ENCODE results near the gene UBXN6.

The UBXN6 gene

GRCh38 chr19:4457654-4458395, at the start of gene UBXN6:
UBXN6 (minus strand) TSS chr19:4457794; CDS start chr19:4457697, 97 bp downstream.
- DNase-seq: peak; percentile 94

GRCh38 chr19:4507150-4507452, 49.5 kb upstream of the UBXN6 start:
- no peak for DNase-seq

- DNase-seq: no peak
Observed at GRCh38 chr19:4506449-4507149, 49.0 kb upstream of the UBXN6 start.

GRCh38 chr19:4505570-4506448, 48.2 kb upstream of the UBXN6 start:
- DNase-seq: no peak

GRCh38 chr19:4504891-4505569, 47.4 kb upstream of the UBXN6 start:
- no peak for DNase-seq

GRCh38 chr19:4504297-4504701, 46.7 kb upstream of the UBXN6 start:
- DNase-seq: no peak

- DNase-seq: no peak
Observed at GRCh38 chr19:4503825-4504170, 46.2 kb upstream of the UBXN6 start.

- DNase-seq: no peak
Observed at GRCh38 chr19:4503132-4503824, 45.7 kb upstream of the UBXN6 start.

GRCh38 chr19:4502282-4503131, 44.9 kb upstream of the UBXN6 start:
- no peak for DNase-seq

GRCh38 chr19:4501691-4502090, 44.1 kb upstream of the UBXN6 start:
- DNase-seq: no peak

- no peak for DNase-seq
Observed at GRCh38 chr19:4500841-4501591, 43.4 kb upstream of the UBXN6 start.

GRCh38 chr19:4499855-4500254, 42.3 kb upstream of the UBXN6 start:
- DNase-seq: no peak

- no peak for DNase-seq
Observed at GRCh38 chr19:4499318-4499717, 41.7 kb upstream of the UBXN6 start.

GRCh38 chr19:4498694-4499093, 41.1 kb upstream of the UBXN6 start:
- no peak for DNase-seq

GRCh38 chr19:4497770-4498389, 40.3 kb upstream of the UBXN6 start:
- no peak for DNase-seq

GRCh38 chr19:4496304-4496703, 38.7 kb upstream of the UBXN6 start:
- no peak for DNase-seq

GRCh38 chr19:4495471-4495870, 37.9 kb upstream of the UBXN6 start:
- DNase-seq: no peak

GRCh38 chr19:4494691-4495064, 37.1 kb upstream of the UBXN6 start:
- no peak for DNase-seq

GRCh38 chr19:4493929-4494690, 36.5 kb upstream of the UBXN6 start:
- DNase-seq: no peak
